ENCODE results near the gene CTCFL.

The CTCFL gene

DNA sequence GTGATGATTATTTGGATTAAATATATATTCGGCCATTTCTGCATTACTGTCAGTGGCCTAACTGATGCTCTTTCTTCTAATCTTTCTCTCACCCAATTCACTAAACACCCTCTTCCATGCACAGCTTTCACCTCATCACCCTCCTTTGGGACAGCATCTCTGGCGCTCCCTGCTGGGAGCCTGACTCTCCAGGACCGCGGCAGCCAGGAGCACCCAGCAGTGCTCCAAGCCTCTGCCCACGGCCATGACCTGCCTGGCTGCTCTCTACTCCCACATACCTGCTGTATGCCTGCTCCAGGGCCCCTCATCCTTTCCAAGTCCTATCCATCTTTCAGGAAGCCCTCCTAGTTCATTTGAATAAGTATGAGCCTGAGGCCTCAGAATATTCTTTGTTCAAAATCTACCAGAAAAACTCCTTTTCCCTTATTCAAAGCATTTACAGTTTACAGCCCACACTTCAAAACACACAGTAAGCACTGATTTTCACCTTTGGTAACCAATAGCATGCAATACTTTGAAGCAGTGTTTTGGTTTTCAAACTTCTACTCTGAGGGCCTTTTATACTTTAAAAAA, 15.2 kb downstream of the CTCFL start:
- TF ChIP-seq CTCF (IDR thresholded peaks at IDR 0.05; ENCODE audit: borderline replicate concordance, extremely low read depth, low read length, poor library complexity, severe bottlenecking), result peak; percentile 54
- TF ChIP-seq EZH2 (IDR thresholded peaks at IDR 0.05; ENCODE audit: borderline replicate concordance, low read depth, low read length, severe bottlenecking), result no peak
- H3K4me2 ChIP-seq (ENCODE audit: insufficient read depth, low read length), result no peak overlapping the region
- no peaks in the 10 kb centered on the region for H4K20me1 ChIP-seq (ENCODE audit: insufficient read depth, low read length)
- DNase-seq (no peak), ATAC-seq (ENCODE audit: insufficient read depth, low read depth) (peak; percentile 50; the same call in 1 of the 3 replicates)
- H3K27ac ChIP-seq (ENCODE audit: low read length), result no peak overlapping the region
- H3K9ac ChIP-seq (ENCODE audit: low read depth, low read length), result no peak overlapping the region
- no peak overlapping the region for H2AFZ ChIP-seq (ENCODE audit: low read depth, low read length)
- no peak overlapping the region for H3K4me3 ChIP-seq (ENCODE audit: low read depth in 1 of 2, low read length in 2 of 2)
- no peaks in the 10 kb centered on the region for H3K9me3 ChIP-seq (ENCODE audit: insufficient read depth, low read length, severe bottlenecking)
- no peaks in the 10 kb centered on the region for H3K36me3 ChIP-seq (ENCODE audit: insufficient read depth, low read length)
- no peaks in the 10 kb centered on the region for H3K79me2 ChIP-seq (ENCODE audit: insufficient read depth, low read length)
- H3K4me1 ChIP-seq (ENCODE audit: insufficient read depth, low read length), result no peaks in the 10 kb centered on the region
- H3K27me3 ChIP-seq (ENCODE audit: insufficient read depth, low read length, poor library complexity), result peaks cover 23% of the 10 kb centered on the region

DNA sequence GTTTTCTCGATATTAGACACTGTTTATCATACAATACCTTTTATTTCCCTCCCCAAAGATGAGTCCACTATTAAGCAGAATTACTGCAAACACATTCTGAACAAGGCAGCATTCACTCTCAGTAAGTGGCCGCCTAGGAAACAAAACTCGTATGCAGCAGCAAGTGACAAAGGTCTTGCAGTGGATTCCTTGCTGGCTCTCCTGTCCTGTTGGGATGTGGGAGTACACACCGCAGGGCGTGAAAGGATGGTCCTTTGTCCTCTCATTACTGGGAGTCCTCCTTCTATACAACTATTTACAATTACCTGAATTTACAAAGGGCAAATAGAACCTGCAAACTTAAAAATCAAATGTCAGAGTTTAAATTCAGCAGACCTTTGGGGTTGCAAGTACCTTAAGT, 16.1 kb downstream of the CTCFL start:
- no peak overlapping the region for H3K4me2 ChIP-seq (ENCODE audit: insufficient read depth, low read length)
- H3K4me3 ChIP-seq (ENCODE audit: low read depth in 1 of 2, low read length in 2 of 2), result no peak overlapping the region
- H4K20me1 ChIP-seq (ENCODE audit: insufficient read depth, low read length), result no peaks in the 10 kb centered on the region
- TF ChIP-seq CTCF (IDR thresholded peaks at IDR 0.05; ENCODE audit: borderline replicate concordance, extremely low read depth, low read length, poor library complexity, severe bottlenecking) (no peak), EZH2 (IDR thresholded peaks at IDR 0.05; ENCODE audit: borderline replicate concordance, low read depth, low read length, severe bottlenecking) (no peak)
- DNase-seq, result no peak
- no peaks in the 10 kb centered on the region for H3K79me2 ChIP-seq (ENCODE audit: insufficient read depth, low read length)
- H3K27ac ChIP-seq (ENCODE audit: low read length), result no peak overlapping the region
- peaks cover 23% of the 10 kb centered on the region for H3K27me3 ChIP-seq (ENCODE audit: insufficient read depth, low read length, poor library complexity)
- H3K36me3 ChIP-seq (ENCODE audit: insufficient read depth, low read length), result no peaks in the 10 kb centered on the region
- no peak for ATAC-seq (ENCODE audit: insufficient read depth, low read depth)
- H3K9me3 ChIP-seq (ENCODE audit: insufficient read depth, low read length, severe bottlenecking), result no peaks in the 10 kb centered on the region
- no peak overlapping the region for H2AFZ ChIP-seq (ENCODE audit: low read depth, low read length)
- H3K9ac ChIP-seq (ENCODE audit: low read depth, low read length), result no peak overlapping the region
- no peaks in the 10 kb centered on the region for H3K4me1 ChIP-seq (ENCODE audit: insufficient read depth, low read length)

GRCh38 chr20:57508381-57508780, 16.6 kb downstream of the CTCFL start:
- Histone ChIP-seq H3K27me3 (ENCODE audit: insufficient read depth, low read length, poor library complexity) (peaks cover 23% of the 10 kb centered on the region), H3K79me2 (ENCODE audit: insufficient read depth, low read length) (no peaks in the 10 kb centered on the region), H3K9ac (ENCODE audit: low read depth, low read length) (no peak overlapping the region), H3K9me3 (ENCODE audit: insufficient read depth, low read length, severe bottlenecking) (no peaks in the 10 kb centered on the region), H3K36me3 (ENCODE audit: insufficient read depth, low read length) (no peaks in the 10 kb centered on the region), H4K20me1 (ENCODE audit: insufficient read depth, low read length) (no peaks in the 10 kb centered on the region), H3K4me1 (ENCODE audit: insufficient read depth, low read length) (no peaks in the 10 kb centered on the region), H3K4me3 (ENCODE audit: low read depth in 1 of 2, low read length in 2 of 2) (no peak overlapping the region), H3K27ac (ENCODE audit: low read length) (no peak overlapping the region), H3K4me2 (ENCODE audit: insufficient read depth, low read length) (no peak overlapping the region), H2AFZ (ENCODE audit: low read depth, low read length) (no peak overlapping the region)
- DNase-seq, result no peak
- ATAC-seq (ENCODE audit: insufficient read depth, low read depth), result no peak
- no peak for TF ChIP-seq CTCF (IDR thresholded peaks at IDR 0.05; ENCODE audit: borderline replicate concordance, extremely low read depth, low read length, poor library complexity, severe bottlenecking)
- TF ChIP-seq EZH2 (IDR thresholded peaks at IDR 0.05; ENCODE audit: borderline replicate concordance, low read depth, low read length, severe bottlenecking), result no peak

All from DND-41 (cell line).